ENCODE data around the gene CNTNAP2.

CNTNAP2 gene

GRCh38 chr7:148153616-148154284 is 2037.1 kb downstream of the CNTNAP2 start:
- no peak for DNase-seq (ENCODE audit: low spot score)

- DNase-seq (ENCODE audit: low spot score), result no peak
Measured at GRCh38 chr7:148155000-148155399, 2038.4 kb downstream of the CNTNAP2 start.

GRCh38 chr7:148155826-148156225 is 2039.2 kb downstream of the CNTNAP2 start:
- no peak for DNase-seq (ENCODE audit: low spot score)

GRCh38 chr7:148156233-148156632 is 2039.6 kb downstream of the CNTNAP2 start:
- no peak for DNase-seq (ENCODE audit: low spot score)

- DNase-seq (ENCODE audit: low spot score), result no peak
Measured at GRCh38 chr7:148159331-148159730, 2042.7 kb downstream of the CNTNAP2 start.

DNA sequence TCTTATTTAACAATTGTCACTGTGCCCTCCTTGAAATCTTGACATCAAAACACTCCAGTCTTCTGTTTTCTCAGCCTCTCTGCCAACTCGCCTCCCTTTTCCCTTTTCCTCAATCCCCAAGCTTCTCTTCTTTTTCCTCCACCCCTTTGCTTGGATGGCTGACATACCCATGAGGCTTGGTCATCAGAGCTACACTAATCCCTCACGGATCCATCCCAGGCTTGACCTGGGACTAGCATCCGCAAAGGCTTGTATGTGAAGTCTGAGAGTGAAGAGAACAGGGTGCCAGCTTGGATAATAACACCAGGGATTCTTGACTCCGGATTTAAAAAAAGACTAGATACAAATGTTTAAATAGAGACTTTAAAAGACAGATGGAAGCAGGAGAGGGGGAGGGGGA is 2045.2 kb downstream of the CNTNAP2 start:
- no peak for DNase-seq (ENCODE audit: low spot score)

DNA sequence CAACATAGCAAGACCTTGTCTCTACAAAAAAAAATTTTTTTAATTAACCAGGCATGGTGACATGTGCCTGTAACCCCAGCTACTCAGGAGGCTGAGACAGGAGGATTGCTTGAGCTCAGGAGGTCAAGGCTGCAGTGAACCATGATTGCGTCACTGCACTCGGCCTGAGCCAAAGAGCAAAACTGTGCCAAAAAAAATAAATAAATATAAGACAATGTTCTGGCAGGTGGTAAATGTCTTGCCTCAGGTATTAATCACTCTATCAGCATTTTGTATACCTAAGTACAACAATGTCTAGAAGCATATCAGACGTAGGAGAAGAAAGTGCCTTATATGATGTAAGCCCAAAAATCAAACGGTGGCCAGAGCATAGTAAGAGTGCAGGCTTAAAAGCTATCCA is 2046.2 kb downstream of the CNTNAP2 start:
- no peak for DNase-seq (ENCODE audit: low spot score)

DNA sequence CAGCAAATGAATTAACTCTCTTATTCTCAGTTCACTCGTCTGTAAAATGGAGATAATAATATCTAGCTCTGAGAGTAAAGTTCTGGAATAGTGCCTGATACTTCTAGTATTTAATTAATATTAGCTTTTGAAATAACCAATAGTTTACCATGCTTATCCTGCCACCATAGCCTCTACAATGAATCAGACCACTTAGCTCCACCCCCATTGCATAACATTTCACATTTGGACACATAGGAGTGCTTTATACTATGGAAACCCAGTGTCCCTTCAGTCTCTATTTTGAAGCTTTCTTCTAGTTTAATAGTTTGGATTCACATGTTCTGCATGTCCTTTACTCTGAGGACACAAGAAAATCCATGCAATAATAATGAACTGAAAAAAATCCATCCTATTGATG is 2046.6 kb downstream of the CNTNAP2 start:
- DNase-seq (ENCODE audit: low spot score), result no peak

DNA sequence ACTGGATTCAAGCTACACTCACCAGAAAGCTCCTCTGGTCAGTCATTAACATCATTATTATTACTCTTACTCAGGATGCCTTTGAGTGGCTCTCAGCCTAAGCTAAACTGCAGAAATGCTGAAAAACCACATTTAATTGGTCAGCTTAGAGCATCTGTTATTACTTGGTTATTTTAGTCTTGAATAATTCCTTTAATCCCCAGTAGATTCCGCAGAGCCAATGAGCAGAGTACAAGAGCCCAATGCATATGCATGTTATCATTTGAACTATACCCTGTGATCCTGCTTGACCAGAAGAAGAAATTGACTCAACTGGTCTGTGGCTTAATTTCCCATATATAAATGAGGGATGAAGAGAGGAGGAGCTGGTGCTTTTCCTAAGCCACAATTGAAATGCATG is 2056.3 kb downstream of the CNTNAP2 start:
- no peak for DNase-seq (ENCODE audit: low spot score)

DNA sequence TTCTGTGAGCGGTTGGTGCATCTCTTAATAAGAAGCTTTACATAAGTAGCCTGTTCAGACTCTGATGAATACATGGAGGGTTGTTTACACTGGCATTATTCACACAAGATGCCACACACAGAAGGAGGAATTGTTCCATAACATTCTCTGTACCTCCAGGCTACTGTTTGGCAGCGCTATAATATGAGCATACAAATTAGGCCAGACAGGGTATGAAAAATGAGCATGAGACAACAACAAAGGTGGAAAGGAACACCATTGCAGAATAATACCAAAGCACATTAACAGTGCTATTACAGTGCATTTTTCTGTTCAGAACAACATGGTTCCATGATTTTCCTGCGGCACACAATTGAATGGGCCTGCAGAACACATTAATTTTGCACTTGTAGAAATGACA is 2056.8 kb downstream of the CNTNAP2 start:
- DNase-seq (ENCODE audit: low spot score), result no peak

DNA sequence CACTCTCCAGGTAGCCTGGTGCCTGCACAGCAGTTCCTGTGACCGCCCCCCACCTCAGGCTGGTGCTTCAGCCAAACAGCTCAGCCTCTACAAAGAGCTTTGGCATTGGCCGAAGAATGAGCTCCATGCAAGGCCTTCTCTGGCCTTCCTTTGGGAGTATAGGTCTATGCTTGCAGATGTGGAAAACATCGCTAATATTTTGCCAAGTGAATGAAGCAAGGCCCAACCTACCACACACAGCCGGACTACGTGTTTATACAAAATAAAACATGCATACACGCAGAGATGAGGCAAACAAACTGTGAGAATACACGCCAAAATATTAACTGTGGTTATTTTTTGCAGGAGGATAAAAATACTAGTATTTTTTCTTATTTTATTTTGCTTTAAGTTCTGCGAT is 2057.8 kb downstream of the CNTNAP2 start:
- DNase-seq (ENCODE audit: low spot score), result no peak

DNA sequence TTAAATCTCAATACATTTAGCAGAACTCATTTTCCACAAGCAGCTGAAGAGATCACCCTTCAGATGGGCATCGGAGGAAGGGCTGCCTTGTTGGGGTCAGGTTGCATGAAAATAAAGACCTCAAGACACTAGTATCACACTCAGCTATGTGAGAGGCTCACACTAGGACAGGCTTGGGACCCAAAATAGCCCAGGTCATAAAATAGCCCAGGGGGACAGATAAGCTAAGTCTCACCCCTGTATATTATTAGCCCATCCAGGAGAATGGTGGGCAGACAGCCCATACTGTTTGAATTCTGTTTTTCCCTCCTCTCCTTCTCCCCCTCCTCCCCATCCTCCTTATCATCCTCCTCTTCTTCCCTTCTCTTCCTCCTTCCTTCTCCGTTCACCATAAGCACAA is 2058.9 kb downstream of the CNTNAP2 start:
- DNase-seq (ENCODE audit: low spot score), result no peak

- DNase-seq (ENCODE audit: low spot score), result no peak
Measured at GRCh38 chr7:148177972-148178371, 2061.4 kb downstream of the CNTNAP2 start.

DNA sequence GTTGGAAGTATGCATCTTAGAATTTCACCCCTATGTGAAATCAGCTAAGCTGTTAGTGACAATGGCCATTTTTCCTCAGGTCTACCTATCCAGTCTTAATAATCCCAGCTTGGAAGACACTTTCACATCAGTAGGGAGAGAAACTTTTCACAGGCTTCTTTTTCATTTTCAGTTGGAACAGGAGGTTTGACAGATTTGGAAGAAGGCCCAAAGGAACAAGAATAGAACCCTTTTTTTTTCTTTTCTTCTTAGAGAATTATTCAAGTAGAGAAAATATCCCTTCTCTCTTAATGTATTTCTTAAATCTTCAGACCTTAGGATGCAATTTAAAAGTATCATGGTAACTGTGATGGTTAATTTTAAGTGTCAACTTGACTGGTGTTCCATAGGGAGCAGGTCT is 2063.5 kb downstream of the CNTNAP2 start:
- DNase-seq (ENCODE audit: low spot score), result no peak

DNA sequence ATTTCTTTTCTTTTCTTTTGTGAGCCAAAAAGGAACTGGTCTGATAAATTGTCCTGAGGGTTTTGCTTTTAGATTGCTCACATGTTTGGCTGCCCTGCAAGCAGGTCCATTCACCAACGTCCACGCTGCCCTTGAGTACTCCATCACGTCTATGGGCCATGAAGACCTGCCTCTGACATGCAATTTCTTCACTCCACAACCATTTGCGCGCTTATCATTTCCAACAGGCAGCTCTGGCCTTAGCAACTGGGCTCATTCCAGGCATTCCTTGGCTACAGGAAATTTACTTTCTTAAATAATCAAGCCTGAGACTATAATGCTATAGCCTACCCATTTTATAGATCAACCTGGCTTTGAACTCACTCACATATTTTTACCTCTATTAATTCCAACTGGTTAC is 2065.7 kb downstream of the CNTNAP2 start:
- no peak for DNase-seq (ENCODE audit: low spot score)

DNA sequence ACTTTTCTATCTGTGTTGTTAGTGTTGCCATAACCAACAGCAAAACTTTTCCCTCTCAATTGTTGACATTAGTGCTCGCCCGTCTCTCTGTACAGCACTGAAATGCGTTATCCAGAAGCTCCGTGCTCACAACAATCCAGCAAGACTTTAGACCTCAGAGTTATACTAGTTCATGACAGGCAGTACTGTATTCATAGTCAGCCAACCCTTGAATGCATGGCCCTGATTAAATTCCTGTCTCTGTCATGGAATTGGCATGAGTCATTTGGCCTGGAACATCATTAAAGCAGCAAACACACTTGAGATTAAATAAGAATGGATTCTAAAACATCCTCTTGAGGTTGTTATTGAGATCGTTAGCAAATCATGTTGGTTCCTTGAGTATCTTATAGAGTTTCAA is 2068.4 kb downstream of the CNTNAP2 start:
- no peak for DNase-seq (ENCODE audit: low spot score)

GRCh38 chr7:148187471-148187870 is 2070.9 kb downstream of the CNTNAP2 start:
- no peak for DNase-seq (ENCODE audit: low spot score)

GRCh38 chr7:148191391-148192065 is 2074.9 kb downstream of the CNTNAP2 start:
- DNase-seq (ENCODE audit: low spot score), result no peak

DNA sequence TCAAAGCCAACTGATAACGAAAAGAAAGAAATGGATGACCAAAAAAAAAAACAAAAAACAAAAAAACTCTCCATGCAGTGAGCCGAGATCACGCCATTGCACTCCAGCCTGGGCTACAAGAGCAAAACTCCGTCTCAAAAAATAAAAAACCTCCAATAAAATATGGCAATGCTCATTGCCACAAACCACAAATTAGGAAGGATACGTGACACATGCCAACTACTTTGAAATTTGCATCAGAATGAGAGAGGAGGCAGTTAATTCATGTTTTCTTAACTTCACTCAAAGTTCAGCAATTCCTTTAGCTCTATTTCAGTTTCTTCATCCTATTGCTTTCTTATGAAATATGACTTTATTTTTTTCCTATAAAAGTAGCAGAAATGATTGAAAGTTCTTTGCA is 2075.9 kb downstream of the CNTNAP2 start:
- DNase-seq (ENCODE audit: low spot score), result no peak

DNA sequence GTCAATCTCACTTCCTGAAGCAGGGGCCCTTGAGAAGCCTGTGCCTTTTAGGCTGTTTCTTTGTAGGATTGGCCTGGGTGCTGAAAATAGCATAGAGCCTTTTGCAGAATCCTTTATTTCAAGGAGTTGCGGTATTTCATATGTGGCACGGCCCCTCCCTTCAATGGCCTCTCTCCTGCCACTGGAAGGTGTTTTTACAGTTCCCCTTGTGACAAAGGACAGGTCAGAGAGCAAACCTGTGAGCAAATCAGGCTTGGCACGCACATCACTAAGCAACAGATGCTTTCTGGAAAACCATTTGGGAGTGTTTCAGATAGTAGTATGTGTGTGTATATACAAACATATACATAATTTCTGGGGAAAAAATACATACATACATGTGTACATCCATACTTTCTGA is 2085.4 kb downstream of the CNTNAP2 start:
- DNase-seq (ENCODE audit: low spot score), result no peak

GRCh38 chr7:148204639-148205304 is 2088.2 kb downstream of the CNTNAP2 start:
- no peak for DNase-seq (ENCODE audit: low spot score)

DNA sequence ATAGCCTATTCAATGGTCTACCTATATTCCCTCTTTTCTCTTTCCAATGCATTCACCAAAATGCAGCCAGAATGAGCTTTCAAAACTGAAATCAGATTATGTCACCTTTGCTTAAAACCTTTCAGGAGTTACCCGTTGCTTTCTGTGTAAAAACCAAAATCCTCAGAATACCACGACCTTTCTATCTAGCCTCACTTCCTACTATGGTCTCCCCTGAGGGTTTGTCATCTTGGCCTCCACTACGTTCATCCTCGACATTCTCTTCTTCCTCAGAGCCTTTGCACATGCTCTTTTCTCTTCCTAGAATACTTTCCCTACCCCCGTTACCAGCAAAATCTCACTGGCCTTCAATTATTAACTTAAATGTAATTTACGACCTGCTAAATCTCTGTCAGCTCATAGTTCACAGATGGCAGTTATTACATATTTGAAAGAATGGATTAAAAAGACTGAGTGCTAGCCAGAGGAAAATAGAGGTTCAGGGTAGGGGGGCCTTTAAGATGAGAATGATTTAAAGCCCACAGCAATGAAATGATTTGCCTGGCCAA is 2093.1 kb downstream of the CNTNAP2 start:
- DNase-seq (ENCODE audit: low spot score), result no peak

GRCh38 chr7:148210804-148211325 is 2094.3 kb downstream of the CNTNAP2 start:
- DNase-seq (ENCODE audit: low spot score), result no peak
